GM18505 (cell line): ENCODE results near the gene LYSMD2.

ENCODE experiments used
- ATAC-seq: cut with Tn5 transposase; IDR thresholded peaks from one replicate; pipeline ENCODE4 v1.9.1; 2021; ENCODE audit not compliant: unreplicated experiment
- POLR2A ChIP-seq: IDR thresholded peaks from 4 replicates; pipeline ENCODE4 v1.6.1; 2011; ENCODE audit warnings: borderline replicate concordance; ENCODE audit not compliant: insufficient read depth, insufficient read length; ENCODE audit errors: extremely low read depth

Gene LYSMD2

GRCh38 chr15:51718219-51718618 is 19.2 kb downstream of the LYSMD2 start:
- no peak for TF ChIP-seq POLR2A
- no peak for ATAC-seq

- ATAC-seq, result no peak
- no peak for TF ChIP-seq POLR2A
These were observed 22.5 kb downstream of the LYSMD2 start for GRCh38 chr15:51714911-51715310.

- no peak for ATAC-seq
- TF ChIP-seq POLR2A, result no peak
These were observed 23.3 kb downstream of the LYSMD2 start for GRCh38 chr15:51714162-51714561.

- no peak for ATAC-seq
- no peak for TF ChIP-seq POLR2A
These were observed 28.4 kb downstream of the LYSMD2 start for GRCh38 chr15:51709031-51709430.

GRCh38 chr15:51708013-51708412 is 29.4 kb downstream of the LYSMD2 start:
- no peak for TF ChIP-seq POLR2A
- ATAC-seq, result no peak

GRCh38 chr15:51706926-51707608 is 30.4 kb downstream of the LYSMD2 start:
- TF ChIP-seq POLR2A, result no peak
- ATAC-seq, result no peak

GRCh38 chr15:51706291-51706690 is 31.2 kb downstream of the LYSMD2 start:
- TF ChIP-seq POLR2A, result no peak
- ATAC-seq, result no peak

GRCh38 chr15:51702710-51703109 is 34.7 kb downstream of the LYSMD2 start:
- no peak for ATAC-seq

GRCh38 chr15:51699373-51699772 is 38.1 kb downstream of the LYSMD2 start:
- ATAC-seq, result no peak
- TF ChIP-seq POLR2A, result no peak

More at GRCh38 chr15:51702710-51703109, 34.7 kb downstream of the LYSMD2 start:
- TF ChIP-seq POLR2A, result no peak

- no peak for ATAC-seq
- no peak for TF ChIP-seq POLR2A
These were observed 40.3 kb downstream of the LYSMD2 start for GRCh38 chr15:51697163-51697562.

GRCh38 chr15:51696566-51696965 is 40.9 kb downstream of the LYSMD2 start:
- ATAC-seq, result no peak
- TF ChIP-seq POLR2A, result no peak

GRCh38 chr15:51692154-51692553 is 45.3 kb downstream of the LYSMD2 start:
- ATAC-seq, result no peak
- TF ChIP-seq POLR2A, result no peak

GRCh38 chr15:51688863-51689262 is 48.6 kb downstream of the LYSMD2 start:
- no peak for ATAC-seq
- TF ChIP-seq POLR2A, result no peak

GRCh38 chr15:51687565-51687964 is 49.9 kb downstream of the LYSMD2 start:
- TF ChIP-seq POLR2A, result no peak
- ATAC-seq, result no peak

GRCh38 chr15:51681303-51681963 is 56.0 kb downstream of the LYSMD2 start, which contains the start of gene SCG3:
SCG3 (plus strand) TSS chr15:51681503; CDS start chr15:51681756, 253 bp downstream.
- TF ChIP-seq POLR2A, result no peak
- no peak for ATAC-seq

- no peak for ATAC-seq
- no peak for TF ChIP-seq POLR2A
These were observed 57.1 kb downstream of the LYSMD2 start for GRCh38 chr15:51680321-51680720.
